Measurements from ENCODE around the gene FAU. TPM values are rescaled to one million over a fixed set of nuclear protein-coding genes. Genes with fewer than 3 reads are reported as not detected.

Gene FAU
- total and polyA plus RNA-seq, 2 of the 13 experiments (the other 11 are each of a cell fraction or from before 2014, with no cell fraction given): 374 to 869 TPM

DNA sequence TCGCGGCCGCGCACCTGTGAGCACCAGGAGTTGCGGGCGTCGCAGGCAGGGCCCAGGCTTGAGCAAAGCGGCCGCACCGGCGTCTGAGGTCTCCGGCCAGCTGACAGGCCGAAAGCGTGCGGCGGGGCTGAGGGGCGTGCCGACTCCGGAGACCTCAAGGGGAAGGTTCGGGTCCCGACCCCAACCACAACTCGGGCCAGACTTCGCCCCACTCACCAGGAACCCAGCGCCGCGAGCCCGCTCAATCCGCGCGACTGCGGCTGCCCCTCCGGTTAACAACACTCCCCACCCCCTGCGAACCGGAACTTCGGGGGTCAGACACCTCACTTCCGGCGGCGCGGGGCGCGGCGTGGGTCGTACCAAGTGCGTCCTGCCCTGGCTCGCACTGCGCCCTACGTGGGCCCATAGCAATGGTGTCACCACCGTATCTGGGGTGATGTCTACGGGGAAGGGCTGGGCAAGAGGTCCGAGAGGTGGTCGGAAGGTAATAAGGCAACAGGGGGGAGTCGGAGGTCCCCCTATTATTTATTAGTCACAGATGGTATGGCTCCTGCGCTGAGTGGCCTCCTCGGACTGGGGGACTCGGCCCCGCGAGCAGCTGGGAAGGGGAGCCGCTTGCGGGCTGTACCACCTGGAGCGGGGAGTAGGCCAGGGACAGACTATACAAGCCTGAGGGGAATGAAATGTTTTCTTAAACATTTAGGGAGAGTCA, 12.5 kb upstream of the FAU start, which contains the start of gene SYVN1 (continued):
- TF ChIP-seq, protein P1, sequence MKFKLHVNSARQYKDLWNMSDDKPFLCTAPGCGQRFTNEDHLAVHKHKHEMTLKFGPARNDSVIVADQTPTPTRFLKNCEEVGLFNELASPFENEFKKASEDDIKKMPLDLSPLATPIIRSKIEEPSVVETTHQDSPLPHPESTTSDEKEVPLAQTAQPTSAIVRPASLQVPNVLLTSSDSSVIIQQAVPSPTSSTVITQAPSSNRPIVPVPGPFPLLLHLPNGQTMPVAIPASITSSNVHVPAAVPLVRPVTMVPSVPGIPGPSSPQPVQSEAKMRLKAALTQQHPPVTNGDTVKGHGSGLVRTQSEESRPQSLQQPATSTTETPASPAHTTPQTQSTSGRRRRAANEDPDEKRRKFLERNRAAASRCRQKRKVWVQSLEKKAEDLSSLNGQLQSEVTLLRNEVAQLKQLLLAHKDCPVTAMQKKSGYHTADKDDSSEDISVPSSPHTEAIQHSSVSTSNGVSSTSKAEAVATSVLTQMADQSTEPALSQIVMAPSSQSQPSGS (CRISPR knock-in tag; IDR thresholded peaks at IDR 0.05): no peak
- TF ChIP-seq ZNF335 (CRISPR knock-in tag; IDR thresholded peaks at IDR 0.05) (0 out of 2 replicates have a peak, but pooled peaks have one; percentile 16), ZNF510 (CRISPR knock-in tag; IDR thresholded peaks at IDR 0.05; ENCODE audit: low read depth) (peak; percentile 37; the same call in 1 of the 2 replicates), PHB2 (IDR thresholded peaks at IDR 0.05; ENCODE audit: partially characterized antibody) (no peak), ZNF484 (CRISPR knock-in tag; IDR thresholded peaks at IDR 0.05; ENCODE audit: borderline replicate concordance, low read depth) (no peak), SMAD1 (CRISPR knock-in tag; IDR thresholded peaks at IDR 0.05; ENCODE audit: borderline replicate concordance, low read depth) (no peak), ZNF615 (CRISPR knock-in tag; IDR thresholded peaks at IDR 0.05; ENCODE audit: borderline replicate concordance) (peak; percentile 52; the same call in 1 of the 2 replicates), MAFG (CRISPR knock-in tag; IDR thresholded peaks at IDR 0.05) (no peak), ZNF670 (CRISPR knock-in tag; IDR thresholded peaks at IDR 0.05; ENCODE audit: borderline replicate concordance) (no peak; the same call in 1 of the 2 replicates), ZNF24 (IDR thresholded peaks at IDR 0.05) (peak; percentile 36; the same call in 1 of the 2 replicates)
- TF ChIP-seq, protein P2, sequence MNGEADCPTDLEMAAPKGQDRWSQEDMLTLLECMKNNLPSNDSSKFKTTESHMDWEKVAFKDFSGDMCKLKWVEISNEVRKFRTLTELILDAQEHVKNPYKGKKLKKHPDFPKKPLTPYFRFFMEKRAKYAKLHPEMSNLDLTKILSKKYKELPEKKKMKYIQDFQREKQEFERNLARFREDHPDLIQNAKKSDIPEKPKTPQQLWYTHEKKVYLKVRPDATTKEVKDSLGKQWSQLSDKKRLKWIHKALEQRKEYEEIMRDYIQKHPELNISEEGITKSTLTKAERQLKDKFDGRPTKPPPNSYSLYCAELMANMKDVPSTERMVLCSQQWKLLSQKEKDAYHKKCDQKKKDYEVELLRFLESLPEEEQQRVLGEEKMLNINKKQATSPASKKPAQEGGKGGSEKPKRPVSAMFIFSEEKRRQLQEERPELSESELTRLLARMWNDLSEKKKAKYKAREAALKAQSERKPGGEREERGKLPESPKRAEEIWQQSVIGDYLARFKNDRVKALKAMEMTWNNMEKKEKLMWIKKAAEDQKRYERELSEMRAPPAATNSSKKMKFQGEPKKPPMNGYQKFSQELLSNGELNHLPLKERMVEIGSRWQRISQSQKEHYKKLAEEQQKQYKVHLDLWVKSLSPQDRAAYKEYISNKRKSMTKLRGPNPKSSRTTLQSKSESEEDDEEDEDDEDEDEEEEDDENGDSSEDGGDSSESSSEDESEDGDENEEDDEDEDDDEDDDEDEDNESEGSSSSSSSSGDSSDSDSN (CRISPR knock-in tag; IDR thresholded peaks at IDR 0.05): peak; percentile 40
- TF ChIP-seq, protein P3, sequence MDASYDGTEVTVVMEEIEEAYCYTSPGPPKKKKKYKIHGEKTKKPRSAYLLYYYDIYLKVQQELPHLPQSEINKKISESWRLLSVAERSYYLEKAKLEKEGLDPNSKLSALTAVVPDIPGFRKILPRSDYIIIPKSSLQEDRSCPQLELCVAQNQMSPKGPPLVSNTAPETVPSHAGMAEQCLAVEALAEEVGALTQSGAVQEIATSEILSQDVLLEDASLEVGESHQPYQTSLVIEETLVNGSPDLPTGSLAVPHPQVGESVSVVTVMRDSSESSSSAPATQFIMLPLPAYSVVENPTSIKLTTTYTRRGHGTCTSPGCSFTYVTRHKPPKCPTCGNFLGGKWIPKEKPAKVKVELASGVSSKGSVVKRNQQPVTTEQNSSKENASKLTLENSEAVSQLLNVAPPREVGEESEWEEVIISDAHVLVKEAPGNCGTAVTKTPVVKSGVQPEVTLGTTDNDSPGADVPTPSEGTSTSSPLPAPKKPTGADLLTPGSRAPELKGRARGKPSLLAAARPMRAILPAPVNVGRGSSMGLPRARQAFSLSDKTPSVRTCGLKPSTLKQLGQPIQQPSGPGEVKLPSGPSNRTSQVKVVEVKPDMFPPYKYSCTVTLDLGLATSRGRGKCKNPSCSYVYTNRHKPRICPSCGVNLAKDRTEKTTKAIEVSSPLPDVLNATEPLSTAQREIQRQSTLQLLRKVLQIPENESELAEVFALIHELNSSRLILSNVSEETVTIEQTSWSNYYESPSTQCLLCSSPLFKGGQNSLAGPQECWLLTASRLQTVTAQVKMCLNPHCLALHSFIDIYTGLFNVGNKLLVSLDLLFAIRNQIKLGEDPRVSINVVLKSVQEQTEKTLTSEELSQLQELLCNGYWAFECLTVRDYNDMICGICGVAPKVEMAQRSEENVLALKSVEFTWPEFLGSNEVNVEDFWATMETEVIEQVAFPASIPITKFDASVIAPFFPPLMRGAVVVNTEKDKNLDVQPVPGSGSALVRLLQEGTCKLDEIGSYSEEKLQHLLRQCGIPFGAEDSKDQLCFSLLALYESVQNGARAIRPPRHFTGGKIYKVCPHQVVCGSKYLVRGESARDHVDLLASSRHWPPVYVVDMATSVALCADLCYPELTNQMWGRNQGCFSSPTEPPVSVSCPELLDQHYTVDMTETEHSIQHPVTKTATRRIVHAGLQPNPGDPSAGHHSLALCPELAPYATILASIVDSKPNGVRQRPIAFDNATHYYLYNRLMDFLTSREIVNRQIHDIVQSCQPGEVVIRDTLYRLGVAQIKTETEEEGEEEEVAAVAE (CRISPR knock-in tag; IDR thresholded peaks at IDR 0.05; ENCODE audit: borderline replicate concordance): peak; percentile 56; the same call in 1 of the 2 replicates
- TF ChIP-seq, protein P4, sequence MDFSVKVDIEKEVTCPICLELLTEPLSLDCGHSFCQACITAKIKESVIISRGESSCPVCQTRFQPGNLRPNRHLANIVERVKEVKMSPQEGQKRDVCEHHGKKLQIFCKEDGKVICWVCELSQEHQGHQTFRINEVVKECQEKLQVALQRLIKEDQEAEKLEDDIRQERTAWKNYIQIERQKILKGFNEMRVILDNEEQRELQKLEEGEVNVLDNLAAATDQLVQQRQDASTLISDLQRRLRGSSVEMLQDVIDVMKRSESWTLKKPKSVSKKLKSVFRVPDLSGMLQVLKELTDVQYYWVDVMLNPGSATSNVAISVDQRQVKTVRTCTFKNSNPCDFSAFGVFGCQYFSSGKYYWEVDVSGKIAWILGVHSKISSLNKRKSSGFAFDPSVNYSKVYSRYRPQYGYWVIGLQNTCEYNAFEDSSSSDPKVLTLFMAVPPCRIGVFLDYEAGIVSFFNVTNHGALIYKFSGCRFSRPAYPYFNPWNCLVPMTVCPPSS (IDR thresholded peaks at IDR 0.05): no peak
- TF ChIP-seq, protein P5, sequence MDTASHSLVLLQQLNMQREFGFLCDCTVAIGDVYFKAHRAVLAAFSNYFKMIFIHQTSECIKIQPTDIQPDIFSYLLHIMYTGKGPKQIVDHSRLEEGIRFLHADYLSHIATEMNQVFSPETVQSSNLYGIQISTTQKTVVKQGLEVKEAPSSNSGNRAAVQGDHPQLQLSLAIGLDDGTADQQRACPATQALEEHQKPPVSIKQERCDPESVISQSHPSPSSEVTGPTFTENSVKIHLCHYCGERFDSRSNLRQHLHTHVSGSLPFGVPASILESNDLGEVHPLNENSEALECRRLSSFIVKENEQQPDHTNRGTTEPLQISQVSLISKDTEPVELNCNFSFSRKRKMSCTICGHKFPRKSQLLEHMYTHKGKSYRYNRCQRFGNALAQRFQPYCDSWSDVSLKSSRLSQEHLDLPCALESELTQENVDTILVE (CRISPR knock-in tag; IDR thresholded peaks at IDR 0.05): peak; percentile 93

All from HepG2 (cell line).